GM12874 (cell line): ENCODE data around the gene TBCE.

Source experiments
- CTCF ChIP-seq: IDR thresholded peaks from 2 replicates; pipeline ENCODE4 v1.5.1; 2011; ENCODE audit warnings: low read depth, mild to moderate bottlenecking, control low read depth, low read length, moderate library complexity; ENCODE audit not compliant: insufficient read depth

TBCE gene

GRCh38 chr1:235441159-235441685 is 74.0 kb downstream of the TBCE start:
- no peak for TF ChIP-seq CTCF

- no peak for TF ChIP-seq CTCF
Measured at GRCh38 chr1:235442788-235443429, 75.7 kb downstream of the TBCE start.

- no peak for TF ChIP-seq CTCF
Measured at GRCh38 chr1:235448616-235449015, 81.4 kb downstream of the TBCE start.

GRCh38 chr1:235450433-235450832 is 83.2 kb downstream of the TBCE start:
- no peak for TF ChIP-seq CTCF

GRCh38 chr1:235450886-235451483 is 83.8 kb downstream of the TBCE start:
- no peak for TF ChIP-seq CTCF

GRCh38 chr1:235454021-235454420 is 86.8 kb downstream of the TBCE start:
- TF ChIP-seq CTCF = no peak

- no peak for TF ChIP-seq CTCF
Measured at GRCh38 chr1:235455097-235455496, 87.9 kb downstream of the TBCE start.
